Measurements from ENCODE around the gene CLN6.
"Not testable (repeated sequence)": the region's sequence is repeated elsewhere in the genome, so short reads cannot be mapped to it uniquely, and the experiment has no call there.

CLN6 gene

GRCh38 chr15:68207176-68207935 lies 22.2 kb downstream of the CLN6 start:
- no peak for DNase-seq

- no peak for DNase-seq
Observed at GRCh38 chr15:68206711-68207151, 22.8 kb downstream of the CLN6 start.

- peak in 13 of 58 donors; percentile 18 to 48 (median 20) for DNase-seq
Observed at GRCh38 chr15:68205954-68206539, 23.5 kb downstream of the CLN6 start.

- DNase-seq, result no peak
Observed at GRCh38 chr15:68205558-68205944, 24.0 kb downstream of the CLN6 start.

GRCh38 chr15:68204776-68205557 lies 24.6 kb downstream of the CLN6 start, which contains the start of gene CALML4:
TSS of gene CALML4 (minus strand) at chr15:68205332. CDS start at chr15:68205247, 85 bp downstream.
- DNase-seq, result peak in 19 of 58 donors; percentile 14 to 54 (median 29)

- DNase-seq, result no peak
Observed at GRCh38 chr15:68204361-68204760, 25.2 kb downstream of the CLN6 start.

GRCh38 chr15:68203956-68204355 lies 25.6 kb downstream of the CLN6 start:
- DNase-seq, result no peak

- DNase-seq, result no peak
Observed at GRCh38 chr15:68203486-68203885, 26.0 kb downstream of the CLN6 start.

GRCh38 chr15:68202994-68203393 lies 26.5 kb downstream of the CLN6 start:
- DNase-seq, result not testable (repeated sequence)

- no peak for DNase-seq
Observed at GRCh38 chr15:68201879-68202261, 27.7 kb downstream of the CLN6 start.

GRCh38 chr15:68201153-68201878 lies 28.2 kb downstream of the CLN6 start:
- DNase-seq, result no peak

GRCh38 chr15:68200016-68200861 lies 29.3 kb downstream of the CLN6 start:
- DNase-seq, result no peak

- DNase-seq, result no peak
Observed at GRCh38 chr15:68199340-68199739, 30.2 kb downstream of the CLN6 start.

GRCh38 chr15:68197661-68198437 lies 31.7 kb downstream of the CLN6 start:
- DNase-seq, result no peak

GRCh38 chr15:68197170-68197492 lies 32.4 kb downstream of the CLN6 start:
- no peak for DNase-seq

- no peak for DNase-seq
Observed at GRCh38 chr15:68196445-68197169, 32.9 kb downstream of the CLN6 start.

GRCh38 chr15:68195336-68196112 lies 34.0 kb downstream of the CLN6 start:
- DNase-seq, result no peak

GRCh38 chr15:68192804-68193486 lies 36.6 kb downstream of the CLN6 start:
- DNase-seq, result peak in 16 of 58 donors; percentile 20 to 55 (median 38)

Data from anterior cingulate cortex (tissue), 58 donors.